Keratinocyte (primary cell): ENCODE results near the gene EYA4. TPM values are rescaled to one million over a fixed set of nuclear protein-coding genes. Genes with fewer than 3 reads are reported as not detected.

Experiments
- DNase-seq: peaks from one replicate; pipeline ENCODE4 v3.0.0-alpha.2; 2011; ENCODE audit warnings: low read depth, missing footprints, low spot score
- FAIRE-seq: peaks from 2 replicates; lab custom pipeline; 2011; peaks lifted over from hg19 to GRCh38; lab: Jason Lieb, UNC
- H2AFZ ChIP-seq: 2 replicates; pipeline ENCODE4 v1.6.0; 2012; ENCODE audit warnings: low read length, control low read depth, inconsistent platforms; ENCODE audit not compliant: control insufficient read depth
- H3K27ac ChIP-seq: 2 replicates; pipeline ENCODE4 v1.5.1; 2011; ENCODE audit warnings: low read length; ENCODE audit not compliant: control insufficient read depth, insufficient read depth
- H3K27me3 ChIP-seq: 3 replicates; pipeline ENCODE4 v1.6.0; 2011; ENCODE audit warnings: low read length; ENCODE audit not compliant: control insufficient read depth, insufficient read depth; ENCODE audit errors: extremely low read depth
- H3K36me3 ChIP-seq, 2 experiments: 2 replicates in 1 of 2; 3 replicates in 1 of 2; pipeline ENCODE4 v1.5.1; 2011; ENCODE audit warnings: low read length in 2 of 2, mild to moderate bottlenecking in 1 of 2; ENCODE audit not compliant: control insufficient read depth in 2 of 2, insufficient read depth in 2 of 2; ENCODE audit errors: extremely low read depth in 1 of 2
- H3K4me1 ChIP-seq: 3 replicates; pipeline ENCODE4 v1.5.1; 2011; ENCODE audit warnings: low read length; ENCODE audit not compliant: control insufficient read depth, insufficient read depth; ENCODE audit errors: extremely low read depth
- H3K4me2 ChIP-seq: 3 replicates; pipeline ENCODE4 v1.6.0; 2011; ENCODE audit warnings: low read depth, low read length; ENCODE audit not compliant: control insufficient read depth, insufficient read depth; ENCODE audit errors: extremely low read depth
- H3K4me3 ChIP-seq, 3 experiments: fragments of 200-600 bp in 1 of 3; sonication (generic) in 1 of 3; 2 replicates in 2 of 3; 3 replicates in 1 of 3; pipeline ENCODE4 v1.5.1; 2011 to 2016; ENCODE audit warnings: low read length in 3 of 3, mild to moderate bottlenecking in 3 of 3, control low read depth in 2 of 3, inconsistent platforms in 1 of 3, low read depth in 1 of 3, mixed read lengths in 1 of 3, mixed run types in 1 of 3, moderate library complexity in 1 of 3; ENCODE audit not compliant: control insufficient read depth in 2 of 3, insufficient read depth in 2 of 3; ENCODE audit errors: extremely low read depth in 1 of 3
- H3K79me2 ChIP-seq: 2 replicates; pipeline ENCODE4 v1.6.0; 2012; ENCODE audit warnings: low read length; ENCODE audit not compliant: control insufficient read depth, insufficient read depth
- H3K9ac ChIP-seq: 3 replicates; pipeline ENCODE4 v1.6.0; 2011; ENCODE audit warnings: low read length; ENCODE audit not compliant: control insufficient read depth, insufficient read depth; ENCODE audit errors: extremely low read depth
- H3K9me1 ChIP-seq: 3 replicates; pipeline ENCODE4 v1.6.0; 2011; ENCODE audit warnings: low read length; ENCODE audit not compliant: control insufficient read depth, insufficient read depth; ENCODE audit errors: extremely low read depth
- H3K9me3 ChIP-seq: 2 replicates; pipeline ENCODE4 v1.5.1; 2012; ENCODE audit warnings: low read depth, low read length; ENCODE audit not compliant: control insufficient read depth
- H4K20me1 ChIP-seq: 3 replicates; pipeline ENCODE4 v1.6.0; 2011; ENCODE audit warnings: low read length; ENCODE audit not compliant: control insufficient read depth, insufficient read depth; ENCODE audit errors: extremely low read depth
- EZH2 ChIP-seq: IDR thresholded peaks from one replicate; pipeline ENCODE4 v1.6.1; 2012; ENCODE audit warnings: inconsistent platforms, mild to moderate bottlenecking, low read length, moderate library complexity
- dilution Hi-C: fragments of 300-500 bp; cut with MboI; formaldehyde crosslinking; loops from one replicate; pipeline ENCODE4 v1.7.0; 2020; ENCODE audit warnings: low sequenced_read_pairs; ENCODE audit not compliant: extremely low pct_ligation_motif_present
- polyA plus RNA-seq, 5 experiments: library from polyadenylated mRNA; depleted of rRNA in 3 of 5; stranded (reverse) in 3 of 5; stranded (forward) in 1 of 5; unstranded in 1 of 5; fragments of >200 nt; gene quantifications; 1 replicate in 1 of 5; 2 replicates in 3 of 5; 3 replicates in 1 of 5; pipeline versions ENCODE4 v1.2.1 to v1.2.3, GENCODE V29; 2011 to 2012; ENCODE audit warnings: missing spikeins in 2 of 5, low read depth in 1 of 5, low replicate concordance in 1 of 5
- TF ChIP-seq, protein P1 (sequence below), 3 experiments: IDR thresholded peaks in 1 of 3; conservative IDR thresholded peaks in 1 of 3; optimal IDR thresholded peaks in 1 of 3; 2 replicates in 2 of 3; 3 replicates in 1 of 3; pipeline versions ENCODE3 to v1.5.1; 2011; ENCODE audit warnings: low read length in 3 of 3, mild to moderate bottlenecking in 3 of 3, moderate library complexity in 2 of 3, control low read depth in 1 of 3, inconsistent platforms in 1 of 3; ENCODE audit not compliant: insufficient read depth in 2 of 3; ENCODE audit errors: extremely low read depth in 1 of 3

The EYA4 gene
- polyA plus RNA-seq, 1 donor (not counting 4 experiments of a cell fraction or from before 2014, with no cell fraction given) = 0.01 TPM

- no peak overlapping the region for H3K27ac ChIP-seq
- no peaks in the 10 kb centered on the region for H3K36me3 ChIP-seq
- no peaks in the 10 kb centered on the region for H3K9me3 ChIP-seq
- dilution Hi-C loops = no loop called here
- no peaks in the 10 kb centered on the region for H3K79me2 ChIP-seq
- no peaks in the 10 kb centered on the region for H4K20me1 ChIP-seq
- DNase-seq (no peak), FAIRE-seq (no peak)
- H3K9me1 ChIP-seq = no peaks in the 10 kb centered on the region
- no peak overlapping the region for H3K4me2 ChIP-seq
- TF ChIP-seq EZH2 = no peak
- TF ChIP-seq, protein P1, sequence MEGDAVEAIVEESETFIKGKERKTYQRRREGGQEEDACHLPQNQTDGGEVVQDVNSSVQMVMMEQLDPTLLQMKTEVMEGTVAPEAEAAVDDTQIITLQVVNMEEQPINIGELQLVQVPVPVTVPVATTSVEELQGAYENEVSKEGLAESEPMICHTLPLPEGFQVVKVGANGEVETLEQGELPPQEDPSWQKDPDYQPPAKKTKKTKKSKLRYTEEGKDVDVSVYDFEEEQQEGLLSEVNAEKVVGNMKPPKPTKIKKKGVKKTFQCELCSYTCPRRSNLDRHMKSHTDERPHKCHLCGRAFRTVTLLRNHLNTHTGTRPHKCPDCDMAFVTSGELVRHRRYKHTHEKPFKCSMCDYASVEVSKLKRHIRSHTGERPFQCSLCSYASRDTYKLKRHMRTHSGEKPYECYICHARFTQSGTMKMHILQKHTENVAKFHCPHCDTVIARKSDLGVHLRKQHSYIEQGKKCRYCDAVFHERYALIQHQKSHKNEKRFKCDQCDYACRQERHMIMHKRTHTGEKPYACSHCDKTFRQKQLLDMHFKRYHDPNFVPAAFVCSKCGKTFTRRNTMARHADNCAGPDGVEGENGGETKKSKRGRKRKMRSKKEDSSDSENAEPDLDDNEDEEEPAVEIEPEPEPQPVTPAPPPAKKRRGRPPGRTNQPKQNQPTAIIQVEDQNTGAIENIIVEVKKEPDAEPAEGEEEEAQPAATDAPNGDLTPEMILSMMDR (optimal IDR thresholded peaks at IDR 0.05 in 1 of 3, IDR thresholded peaks at IDR 0.05 in 1 of 3, conservative IDR thresholded peaks at IDR 0.05 in 1 of 3; ENCODE audit: extremely low read depth in 1 of 3, insufficient read depth in 2 of 3, low read length in 3 of 3) = no peak
- H3K4me3 ChIP-seq = no peak overlapping the region
- H3K27me3 ChIP-seq = no peaks in the 10 kb centered on the region
- no peak overlapping the region for H2AFZ ChIP-seq
- no peak overlapping the region for H3K9ac ChIP-seq
- no peaks in the 10 kb centered on the region for H3K4me1 ChIP-seq
Measured at GRCh38 chr6:133326584-133326983, 85.4 kb downstream of the EYA4 start.

GRCh38 chr6:133333852-133334251, 92.7 kb downstream of the EYA4 start:
- TF ChIP-seq, protein P1 (optimal IDR thresholded peaks at IDR 0.05 in 1 of 3, IDR thresholded peaks at IDR 0.05 in 1 of 3, conservative IDR thresholded peaks at IDR 0.05 in 1 of 3; ENCODE audit: extremely low read depth in 1 of 3, insufficient read depth in 2 of 3, low read length in 3 of 3) = no peak
- TF ChIP-seq EZH2 = no peak
- DNase-seq (no peak), FAIRE-seq (no peak)
- no peak overlapping the region for H3K4me3 ChIP-seq
- no peaks in the 10 kb centered on the region for H3K4me1 ChIP-seq
- H2AFZ ChIP-seq = no peak overlapping the region
- dilution Hi-C loops = no loop called here
- no peaks in the 10 kb centered on the region for H3K9me3 ChIP-seq
- no peak overlapping the region for H3K9ac ChIP-seq
- H3K27me3 ChIP-seq = no peaks in the 10 kb centered on the region
- no peak overlapping the region for H3K27ac ChIP-seq
- no peak overlapping the region for H3K4me2 ChIP-seq
- H3K36me3 ChIP-seq = no peaks in the 10 kb centered on the region
- H4K20me1 ChIP-seq = no peaks in the 10 kb centered on the region
- no peaks in the 10 kb centered on the region for H3K9me1 ChIP-seq
- H3K79me2 ChIP-seq = no peaks in the 10 kb centered on the region
